MM.1S (cell line): ENCODE measurements around the gene AMBRA1.

Experiments
- DNase-seq: peaks from one replicate; pipeline ENCODE4 v3.0.0-alpha.2; 2015
- H2AFZ ChIP-seq: fragments of 300-600 bp; sonication (generic); 2 replicates; pipeline ENCODE4 v1.6.0; 2016; ENCODE audit warnings: antibody characterized with exemption, low read length
- H3F3A ChIP-seq: fragments of 300-600 bp; sonication (generic); 2 replicates; pipeline ENCODE4 v1.6.1; 2016; ENCODE audit warnings: mild to moderate bottlenecking, antibody characterized with exemption, low read length, moderate library complexity, mixed read lengths; ENCODE audit not compliant: insufficient read depth
- H3K27ac ChIP-seq: fragments of 300-600 bp; sonication (generic); 2 replicates; pipeline ENCODE4 v1.5.1; 2016; ENCODE audit warnings: mild to moderate bottlenecking, low read length
- H3K27me3 ChIP-seq: fragments of 300-600 bp; sonication (generic); replicated peaks from 2 replicates; pipeline ENCODE4 v1.6.0; 2016; ENCODE audit warnings: low read length; ENCODE audit not compliant: insufficient read depth
- H3K36me3 ChIP-seq: fragments of 300-600 bp; sonication (generic); replicated peaks from 2 replicates; pipeline ENCODE4 v1.6.1; 2016; ENCODE audit warnings: mild to moderate bottlenecking, low read length, mixed read lengths; ENCODE audit not compliant: insufficient read depth
- H3K4me1 ChIP-seq: fragments of 300-600 bp; sonication (generic); 2 replicates; pipeline ENCODE4 v1.6.1; 2016; ENCODE audit warnings: low read length, mixed read lengths
- H3K4me2 ChIP-seq: fragments of 300-600 bp; sonication (generic); 2 replicates; pipeline ENCODE4 v1.6.0; 2016; ENCODE audit warnings: low read depth, low read length
- H3K4me3 ChIP-seq: fragments of 300-600 bp; sonication (generic); 2 replicates; pipeline ENCODE4 v1.5.1; 2016; ENCODE audit warnings: low read length, mixed read lengths
- H3K79me2 ChIP-seq: fragments of 300-600 bp; sonication (generic); 2 replicates; pipeline ENCODE4 v1.6.1; 2016; ENCODE audit warnings: mixed run types, low read length, mixed read lengths
- H3K9ac ChIP-seq: fragments of 300-600 bp; sonication (generic); 2 replicates; pipeline ENCODE4 v1.6.1; 2016; ENCODE audit warnings: low read length, mixed read lengths
- H3K9me2 ChIP-seq: fragments of 300-600 bp; sonication (generic); replicated peaks from 2 replicates; pipeline ENCODE4 v1.6.1; 2016; ENCODE audit warnings: mild to moderate bottlenecking, low read length, mixed read lengths; ENCODE audit not compliant: insufficient read depth
- H3K9me3 ChIP-seq: fragments of 300-600 bp; sonication (generic); replicated peaks from 2 replicates; pipeline ENCODE4 v1.6.1; 2016; ENCODE audit warnings: mild to moderate bottlenecking, low read length, mixed read lengths; ENCODE audit not compliant: insufficient read depth
- H4K20me1 ChIP-seq: fragments of 300-600 bp; sonication (generic); 2 replicates; pipeline ENCODE4 v1.6.1; 2016; ENCODE audit warnings: mild to moderate bottlenecking, low read length, moderate library complexity, mixed read lengths; ENCODE audit not compliant: insufficient read depth
- EZH2 ChIP-seq: fragments of 300-600 bp; sonication (generic); optimal IDR thresholded peaks from 2 replicates; pipeline ENCODE3; 2017; ENCODE audit warnings: low read depth, mild to moderate bottlenecking, antibody characterized with exemption, low read length, mixed read lengths
- EZH2phosphoT487 ChIP-seq: fragments of 300-600 bp; sonication (generic); IDR thresholded peaks from 2 replicates; pipeline ENCODE4 v1.6.1; 2018; ENCODE audit warnings: antibody characterized with exemption, low read length
- TF ChIP-seq, protein P1 (sequence below): fragments of 300-600 bp; sonication (generic); IDR thresholded peaks from 2 replicates; pipeline ENCODE4 v1.5.1; 2016; ENCODE audit warnings: antibody characterized with exemption, low read length, mixed read lengths

Gene AMBRA1

DNA sequence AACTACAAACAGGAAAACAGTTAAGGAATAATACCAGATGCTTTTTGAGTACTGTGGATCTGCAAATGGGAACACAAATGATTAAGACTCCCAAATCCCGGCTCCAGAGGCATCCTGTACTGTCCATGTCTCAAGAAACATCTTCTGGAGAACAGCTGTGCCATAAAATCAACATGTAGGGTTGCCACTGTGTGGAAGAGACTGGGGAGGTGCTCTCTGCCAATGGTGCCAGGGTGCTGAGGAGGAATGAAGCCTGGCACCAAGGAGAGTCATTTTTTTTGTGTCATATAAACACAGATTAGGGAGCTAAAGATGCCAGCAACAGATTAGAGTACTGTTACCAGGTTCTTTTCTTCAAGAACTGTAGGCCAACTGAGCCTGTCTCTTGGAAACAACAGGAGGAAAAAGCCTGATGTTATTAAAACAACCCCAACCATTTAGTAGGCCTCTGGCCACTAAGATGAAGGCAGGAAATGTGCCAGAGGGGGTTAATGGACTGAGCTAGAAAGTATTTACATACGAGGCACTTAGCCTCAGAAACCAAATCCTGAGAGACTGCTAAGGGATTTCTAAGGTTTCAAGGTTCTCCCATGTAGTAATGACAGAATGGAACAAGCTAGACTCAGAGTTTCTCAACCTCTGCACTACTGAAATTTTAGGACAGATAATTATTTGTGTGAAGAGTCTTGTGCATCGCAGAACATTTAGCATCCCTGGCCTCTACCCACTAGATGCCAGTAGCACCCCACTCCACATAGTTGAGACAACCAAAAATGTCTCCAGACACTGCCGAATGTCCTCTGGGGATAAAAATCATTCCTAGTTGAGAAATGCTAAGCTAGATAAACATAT, 147.7 kb downstream of the AMBRA1 start:
- Histone ChIP-seq H3K9ac (no peak overlapping the region), H3K27me3 (no peaks in the 10 kb centered on the region)
- no peak for TF ChIP-seq EZH2phosphoT487
- no peak for TF ChIP-seq EZH2
- TF ChIP-seq, protein P1, sequence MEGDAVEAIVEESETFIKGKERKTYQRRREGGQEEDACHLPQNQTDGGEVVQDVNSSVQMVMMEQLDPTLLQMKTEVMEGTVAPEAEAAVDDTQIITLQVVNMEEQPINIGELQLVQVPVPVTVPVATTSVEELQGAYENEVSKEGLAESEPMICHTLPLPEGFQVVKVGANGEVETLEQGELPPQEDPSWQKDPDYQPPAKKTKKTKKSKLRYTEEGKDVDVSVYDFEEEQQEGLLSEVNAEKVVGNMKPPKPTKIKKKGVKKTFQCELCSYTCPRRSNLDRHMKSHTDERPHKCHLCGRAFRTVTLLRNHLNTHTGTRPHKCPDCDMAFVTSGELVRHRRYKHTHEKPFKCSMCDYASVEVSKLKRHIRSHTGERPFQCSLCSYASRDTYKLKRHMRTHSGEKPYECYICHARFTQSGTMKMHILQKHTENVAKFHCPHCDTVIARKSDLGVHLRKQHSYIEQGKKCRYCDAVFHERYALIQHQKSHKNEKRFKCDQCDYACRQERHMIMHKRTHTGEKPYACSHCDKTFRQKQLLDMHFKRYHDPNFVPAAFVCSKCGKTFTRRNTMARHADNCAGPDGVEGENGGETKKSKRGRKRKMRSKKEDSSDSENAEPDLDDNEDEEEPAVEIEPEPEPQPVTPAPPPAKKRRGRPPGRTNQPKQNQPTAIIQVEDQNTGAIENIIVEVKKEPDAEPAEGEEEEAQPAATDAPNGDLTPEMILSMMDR: no peak

DNA sequence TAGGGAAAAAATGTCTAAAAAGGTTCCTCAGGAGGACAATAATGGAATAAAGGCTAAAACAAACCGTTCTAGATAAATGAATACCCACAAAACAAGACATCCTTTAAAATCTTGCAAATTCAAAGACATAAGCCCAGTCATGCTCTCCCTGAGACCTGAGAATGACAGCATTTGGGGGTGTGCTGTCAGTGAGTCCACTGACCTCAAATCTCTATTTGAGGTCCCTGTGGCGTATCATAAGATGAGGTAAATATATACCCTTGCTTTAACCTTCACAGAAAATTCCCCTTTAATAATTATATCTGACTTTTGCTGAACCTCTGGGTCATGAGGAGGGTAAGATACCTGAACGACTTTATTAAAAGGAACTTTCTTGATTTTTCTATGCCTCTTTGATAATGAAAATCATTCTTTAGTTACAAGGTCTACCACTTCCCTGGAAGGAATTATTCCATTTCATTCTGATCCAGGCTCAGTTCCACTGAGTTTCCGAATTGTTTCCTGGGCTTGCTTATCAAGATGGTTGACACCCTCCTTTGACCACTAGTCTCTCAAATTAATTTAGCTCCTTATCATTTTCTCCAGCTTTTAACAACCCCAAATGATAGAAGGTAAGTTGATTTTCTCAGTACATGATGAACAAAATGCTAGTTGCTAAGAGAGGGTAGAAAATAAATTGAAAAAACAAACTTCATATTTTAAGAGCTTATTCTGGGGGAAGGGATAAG, 148.5 kb downstream of the AMBRA1 start:
- H3K36me3 ChIP-seq: no peaks in the 10 kb centered on the region
- TF ChIP-seq EZH2 (no peak), EZH2phosphoT487 (no peak)
- TF ChIP-seq, protein P1: no peak
- no peaks in the 10 kb centered on the region for H3K9me2 ChIP-seq
- DNase-seq: no peak
- H4K20me1 ChIP-seq: no peaks in the 10 kb centered on the region
- no peaks in the 10 kb centered on the region for H3K9me3 ChIP-seq
- no peak overlapping the region for H3K4me3 ChIP-seq
- no peak overlapping the region for H3K4me2 ChIP-seq
- H3K27ac ChIP-seq: no peak overlapping the region
- peaks cover 17% of the 10 kb centered on the region; the same call in 1 of the 2 replicates for H3K79me2 ChIP-seq
- H3F3A ChIP-seq: no peaks in the 10 kb centered on the region
- H3K27me3 ChIP-seq: no peaks in the 10 kb centered on the region
- no peak overlapping the region for H2AFZ ChIP-seq
- H3K4me1 ChIP-seq: no peaks in the 10 kb centered on the region
- H3K9ac ChIP-seq: no peak overlapping the region

More for the DNA sequence above, 147.7 kb downstream of the AMBRA1 start:
- H3K36me3 ChIP-seq: no peaks in the 10 kb centered on the region
- H3K79me2 ChIP-seq: peaks cover 17% of the 10 kb centered on the region; the same call in 1 of the 2 replicates
- H4K20me1 ChIP-seq: no peaks in the 10 kb centered on the region
- no peaks in the 10 kb centered on the region for H3K9me2 ChIP-seq
- DNase-seq: no peak
- no peaks in the 10 kb centered on the region for H3F3A ChIP-seq
- H3K4me2 ChIP-seq: no peak overlapping the region
- H3K27ac ChIP-seq: no peak overlapping the region
- no peak overlapping the region for H3K4me3 ChIP-seq
- no peak overlapping the region for H2AFZ ChIP-seq
- H3K9me3 ChIP-seq: no peaks in the 10 kb centered on the region
- H3K4me1 ChIP-seq: no peaks in the 10 kb centered on the region

DNA sequence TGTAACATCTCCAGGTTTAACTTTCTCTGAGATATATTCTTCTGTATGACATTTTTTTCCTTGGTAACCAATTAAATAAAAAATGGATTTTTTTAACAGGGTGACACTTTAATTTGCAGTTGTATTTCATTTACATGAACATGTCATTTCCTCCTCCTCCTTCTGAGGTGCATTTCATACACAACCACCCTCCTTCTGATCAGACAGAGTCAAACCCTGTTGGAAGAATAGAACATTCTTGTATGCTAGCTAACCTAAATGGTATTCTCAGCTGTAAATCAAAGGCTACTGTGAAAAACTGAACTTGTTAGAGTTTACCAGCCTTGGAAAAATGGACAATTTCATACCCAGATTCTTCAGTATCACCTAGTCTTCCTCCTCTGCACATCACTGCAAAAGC, 149.5 kb downstream of the AMBRA1 start:
- Histone ChIP-seq H3K36me3 (no peaks in the 10 kb centered on the region), H3K9ac (no peak overlapping the region), H3K27ac (no peak overlapping the region), H4K20me1 (no peaks in the 10 kb centered on the region), H3K9me3 (no peaks in the 10 kb centered on the region), H2AFZ (no peak overlapping the region), H3K4me1 (no peaks in the 10 kb centered on the region), H3K4me3 (no peak overlapping the region), H3K27me3 (no peaks in the 10 kb centered on the region), H3K79me2 (peaks cover 17% of the 10 kb centered on the region; the same call in 1 of the 2 replicates), H3F3A (no peaks in the 10 kb centered on the region), H3K4me2 (no peak overlapping the region), H3K9me2 (no peaks in the 10 kb centered on the region)
- no peak for DNase-seq
- TF ChIP-seq EZH2: no peak
- TF ChIP-seq, protein P1: no peak
